ENCODE data around the gene CHMP4A.
A peak's percentile ranks its signal among the peaks of the same experiment; 100 is the strongest.
"Not testable (repeated sequence)": the region's sequence is repeated elsewhere in the genome, so short reads cannot be mapped to it uniquely, and the experiment has no call there.

Gene CHMP4A

DNA sequence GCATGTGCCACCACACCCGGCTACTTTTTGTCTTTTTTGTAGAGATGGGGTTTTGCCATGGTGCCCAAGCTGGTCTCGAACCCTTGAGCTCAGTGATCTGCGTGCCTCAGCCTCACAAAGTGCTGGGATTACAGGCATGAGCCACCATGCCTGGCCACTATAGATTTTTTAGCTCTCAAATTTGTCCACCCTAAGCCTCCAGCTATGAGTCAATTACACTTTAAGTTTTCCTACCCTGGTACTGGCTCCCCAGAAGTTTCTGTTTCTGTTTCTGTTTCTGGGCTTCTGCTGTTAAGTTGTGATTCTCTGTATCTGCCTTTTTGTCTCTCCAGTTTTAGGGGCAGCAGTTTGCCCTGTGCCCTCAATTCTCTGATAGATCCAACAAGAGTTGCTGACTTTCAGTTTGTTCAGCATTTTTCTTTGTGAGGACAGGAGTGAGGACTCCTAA lies 33.5 kb upstream of the CHMP4A start:
- DNase-seq = no peak

DNA sequence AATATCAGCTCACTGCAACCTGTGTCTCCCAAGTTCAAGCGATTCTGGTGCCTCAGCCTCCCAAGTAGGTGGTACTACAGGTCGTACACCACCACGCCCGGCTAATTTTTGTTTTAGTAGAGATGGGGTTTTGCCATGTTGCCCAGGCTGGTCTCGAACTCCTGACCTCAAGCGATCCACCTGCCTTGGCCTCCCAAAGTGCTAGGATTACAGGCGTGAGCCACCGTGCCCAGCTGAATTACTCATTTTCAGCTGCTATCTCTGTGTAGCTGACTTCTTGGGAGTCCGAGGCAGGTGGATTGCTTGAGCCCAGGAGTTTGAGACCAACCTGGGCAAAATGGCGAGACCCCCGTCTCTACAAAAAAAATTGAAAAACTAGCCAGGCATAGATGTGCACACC lies 32.1 kb upstream of the CHMP4A start:
- not testable (repeated sequence) for DNase-seq

DNA sequence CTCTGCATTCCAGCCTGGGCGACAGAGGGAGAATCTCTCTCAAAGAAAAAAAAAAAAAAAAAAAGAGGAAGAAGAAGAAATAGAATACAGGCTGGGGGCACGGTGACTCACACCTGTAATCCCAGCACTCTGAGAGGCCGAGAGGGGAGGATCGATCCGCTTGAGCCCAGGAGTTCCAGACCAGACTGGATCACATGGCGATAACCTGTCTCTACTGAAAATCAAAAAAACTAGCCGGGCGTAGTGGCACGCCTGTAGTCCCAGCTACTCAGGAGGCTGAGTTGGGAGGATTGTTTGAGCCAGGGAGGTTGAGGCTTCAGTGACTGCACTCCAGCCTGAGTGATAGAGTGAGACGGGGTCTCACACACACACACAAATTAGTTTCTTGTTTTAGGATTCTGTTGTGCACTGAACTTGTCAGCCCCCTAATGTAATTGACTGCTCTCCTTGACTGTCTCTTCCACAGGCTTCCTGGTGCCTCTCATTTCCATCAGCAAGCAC lies 30.1 kb upstream of the CHMP4A start:
- DNase-seq = no peak

DNA sequence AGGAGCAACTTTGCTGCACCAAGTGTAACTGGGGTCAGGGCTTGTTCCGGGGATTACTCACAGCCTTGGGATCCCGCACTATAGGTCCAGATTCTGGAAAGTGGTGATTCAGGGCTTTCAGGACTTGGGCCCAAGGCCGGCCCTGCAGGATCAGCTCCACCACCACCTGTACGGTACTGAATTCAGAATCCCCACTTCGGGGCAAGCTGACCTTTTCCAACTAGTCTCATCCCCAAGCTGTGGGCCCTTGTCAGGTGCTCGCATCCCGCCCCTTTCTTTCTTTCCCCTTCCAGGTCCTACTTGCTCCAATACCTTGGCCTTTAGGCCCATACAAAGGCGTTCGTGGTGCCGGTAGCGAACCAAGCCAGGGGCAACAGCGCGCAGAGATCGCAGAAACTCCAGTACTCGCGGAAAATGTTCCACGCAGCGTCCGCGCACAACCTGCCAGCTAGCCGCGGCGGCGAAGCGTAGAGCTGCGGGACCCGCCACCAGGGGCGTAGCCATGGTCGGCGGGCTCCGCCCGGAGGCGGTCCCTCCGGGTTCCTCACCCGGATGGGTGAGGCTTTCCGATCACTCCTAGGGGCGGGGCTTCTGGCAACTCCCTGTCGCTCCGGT lies 28.6 kb upstream of the CHMP4A start:
- peak in 1 of 2 experiments; percentile 90 for DNase-seq

GRCh38 chr14:24240110-24240918 lies 27.0 kb upstream of the CHMP4A start:
- DNase-seq = no peak

DNA sequence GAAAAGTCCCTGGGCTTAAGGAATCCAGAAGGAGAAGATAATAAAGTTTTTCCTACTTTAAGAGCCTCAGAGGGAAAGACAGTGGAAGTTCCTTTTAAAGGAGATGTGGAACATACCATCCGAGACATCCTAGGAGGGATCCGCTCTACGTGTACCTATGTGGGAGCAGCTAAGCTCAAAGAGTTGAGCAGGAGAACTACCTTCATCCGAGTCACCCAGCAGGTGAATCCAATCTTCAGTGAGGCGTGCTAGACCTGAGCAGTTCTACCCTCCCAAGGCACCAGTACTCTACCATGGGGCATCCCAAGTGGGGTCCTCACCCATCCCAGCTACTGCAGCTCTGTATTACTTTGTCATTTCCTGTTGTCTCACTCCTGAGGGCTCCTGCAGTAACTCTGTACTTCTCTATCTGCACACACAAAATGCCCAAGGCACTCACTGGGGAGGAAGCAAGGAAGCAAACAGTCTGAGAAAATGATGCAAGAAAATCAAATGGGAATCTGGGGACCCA lies 25.3 kb upstream of the CHMP4A start:
- no peak for DNase-seq

GRCh38 chr14:24238123-24238522 lies 24.8 kb upstream of the CHMP4A start:
- DNase-seq = no peak

- no peak for DNase-seq
Measured at GRCh38 chr14:24237463-24237955, 24.2 kb upstream of the CHMP4A start.

DNA sequence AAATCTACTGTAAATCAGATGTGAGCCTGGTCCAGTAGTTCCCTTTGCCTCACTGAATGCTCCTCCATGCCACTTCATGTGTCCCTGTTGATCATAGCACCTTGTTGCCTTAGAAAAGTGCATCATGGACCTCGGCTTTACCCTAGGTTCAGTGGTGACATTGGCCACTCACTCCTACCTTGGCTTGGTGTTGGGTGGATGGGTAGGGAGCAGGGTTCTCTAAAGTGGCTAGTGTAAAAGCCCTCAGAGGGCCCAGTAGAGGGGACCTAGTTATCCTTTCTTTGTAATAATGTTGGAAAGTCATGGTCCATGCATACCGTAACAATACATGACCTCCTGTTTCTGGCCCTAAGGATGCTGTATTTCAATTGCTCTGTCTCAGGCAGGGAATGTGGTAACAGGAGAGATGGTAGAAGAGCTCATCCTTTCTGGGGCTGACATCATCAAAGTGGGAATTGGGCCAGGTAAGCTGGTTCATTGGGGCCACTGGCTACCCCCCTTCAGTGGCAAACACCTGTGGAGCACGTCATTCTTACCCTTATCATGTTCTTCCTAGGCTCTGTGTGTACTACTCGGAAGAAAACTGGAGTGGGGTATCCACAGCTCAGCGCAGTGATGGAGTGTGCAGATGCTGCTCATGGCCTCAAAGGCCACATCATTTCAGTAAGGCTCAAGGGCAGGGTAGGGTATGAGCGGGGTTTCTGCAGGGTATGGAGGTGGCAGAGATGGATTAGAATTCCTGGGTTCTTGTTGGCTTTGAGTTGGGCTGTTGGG lies 23.6 kb upstream of the CHMP4A start:
- DNase-seq = no peak

DNA sequence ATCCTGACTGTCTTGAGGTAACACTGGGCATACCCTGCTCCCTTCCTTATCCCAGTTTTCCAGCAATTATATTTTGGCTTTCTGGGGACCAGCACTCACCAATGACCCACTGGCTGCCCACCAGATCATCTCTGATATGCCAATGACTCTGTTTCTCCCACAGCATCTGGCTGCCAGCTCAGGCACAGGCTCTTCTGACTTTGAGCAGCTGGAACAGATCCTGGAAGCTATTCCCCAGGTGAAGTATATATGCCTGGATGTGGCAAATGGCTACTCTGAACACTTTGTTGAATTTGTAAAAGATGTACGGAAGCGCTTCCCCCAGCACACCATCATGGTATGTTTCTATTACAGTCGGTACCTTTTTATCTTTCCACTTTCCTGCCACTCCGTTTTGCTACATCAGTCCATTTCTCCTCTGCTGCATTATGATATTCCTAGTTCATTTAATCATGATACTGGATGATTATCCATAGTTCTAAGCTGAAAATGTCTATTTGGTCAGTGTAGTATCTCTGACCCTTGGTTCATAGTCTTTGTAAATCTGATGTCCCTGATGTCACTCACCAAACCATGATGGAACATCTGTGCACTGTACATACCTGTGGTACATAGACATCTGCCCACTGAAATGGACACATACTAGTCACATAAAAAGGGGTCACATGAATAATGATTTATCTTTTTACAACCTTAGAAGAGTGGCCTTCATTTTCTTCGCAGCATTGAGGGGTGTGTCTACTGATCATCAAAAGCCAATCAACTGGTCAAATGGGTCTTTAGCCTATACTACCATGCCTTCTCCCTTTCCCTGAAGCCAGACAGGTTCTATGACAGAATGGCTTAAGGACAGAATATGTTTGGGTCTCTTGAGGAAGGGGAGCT lies 22.8 kb upstream of the CHMP4A start:
- DNase-seq = no peak

DNA sequence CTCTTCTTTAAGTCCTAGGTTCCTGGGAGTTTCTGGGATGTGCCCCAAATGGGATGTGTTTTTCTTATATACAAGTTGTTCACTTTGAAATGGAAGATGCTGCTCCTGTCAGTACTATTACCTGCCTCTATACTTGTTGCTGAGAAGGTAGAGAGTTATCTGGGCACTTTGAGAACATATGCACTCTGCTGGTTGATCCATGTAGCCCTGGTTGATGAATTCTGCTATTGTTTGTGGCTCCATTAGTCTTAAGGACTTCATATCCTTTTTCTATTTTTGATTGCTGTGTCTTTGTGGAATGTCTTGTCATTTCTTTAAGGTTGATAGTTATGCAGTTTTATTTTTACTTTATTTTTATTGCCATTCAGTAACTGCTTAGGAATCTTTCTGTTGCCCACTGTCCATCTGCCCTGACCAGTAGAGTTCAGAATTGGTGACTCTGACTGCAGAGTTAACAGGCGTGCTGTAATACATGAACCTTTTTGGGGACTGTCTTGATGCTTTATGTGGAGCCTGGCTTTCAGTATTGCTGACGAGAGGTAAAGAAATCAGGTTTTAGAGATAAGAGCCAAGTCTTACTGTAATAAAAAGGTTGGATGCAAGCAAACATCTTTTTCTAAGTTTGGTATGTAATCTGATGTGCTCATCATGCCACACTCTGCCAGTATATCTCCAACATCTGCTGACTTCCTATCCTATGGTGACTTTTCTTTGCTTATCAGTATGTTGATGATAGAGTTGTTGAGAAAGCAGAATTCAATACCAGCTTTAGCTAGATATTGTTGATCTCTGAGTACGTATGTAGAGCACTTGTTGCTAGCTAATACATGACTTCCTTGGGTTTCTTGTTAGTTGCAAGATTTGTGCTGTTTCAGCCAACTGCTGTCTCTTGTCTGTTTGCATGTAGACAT lies 21.1 kb upstream of the CHMP4A start:
- DNase-seq = no peak

GRCh38 chr14:24233538-24233866 lies 20.2 kb upstream of the CHMP4A start:
- DNase-seq = no peak

GRCh38 chr14:24232645-24233537 lies 19.6 kb upstream of the CHMP4A start, which contains the start of gene GMPR2:
GMPR2 (plus strand) TSS chr14:24232929; CDS start chr14:24233254, 325 bp downstream.
- no peak for DNase-seq

GRCh38 chr14:24232121-24232644 lies 18.9 kb upstream of the CHMP4A start, which contains the start of gene NEDD8:
NEDD8 (minus strand) TSS chr14:24232367; CDS start chr14:24232267, 100 bp downstream.
- peak; percentile 81 to 96 for DNase-seq

GRCh38 chr14:24231263-24232120 lies 18.2 kb upstream of the CHMP4A start:
- DNase-seq = no peak

DNA sequence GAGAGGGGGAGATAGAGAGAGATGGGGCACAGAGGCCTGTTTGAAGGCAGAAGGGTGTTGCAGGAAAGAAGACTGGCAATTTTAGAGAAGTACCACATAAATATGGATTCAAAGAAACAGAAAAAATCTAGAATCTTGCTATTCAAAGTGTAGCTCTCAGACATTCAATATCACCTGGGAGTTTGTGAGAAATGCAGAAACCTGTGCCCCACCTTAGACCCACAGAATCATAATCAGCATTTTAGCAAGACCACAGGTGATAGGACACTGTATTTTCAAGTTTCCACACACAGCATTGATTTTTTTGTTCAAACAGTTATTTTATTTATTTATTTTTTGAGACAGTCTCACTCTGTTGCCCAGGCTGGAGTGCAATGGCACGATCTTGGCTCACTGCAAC lies 15.6 kb upstream of the CHMP4A start:
- no peak for DNase-seq

DNA sequence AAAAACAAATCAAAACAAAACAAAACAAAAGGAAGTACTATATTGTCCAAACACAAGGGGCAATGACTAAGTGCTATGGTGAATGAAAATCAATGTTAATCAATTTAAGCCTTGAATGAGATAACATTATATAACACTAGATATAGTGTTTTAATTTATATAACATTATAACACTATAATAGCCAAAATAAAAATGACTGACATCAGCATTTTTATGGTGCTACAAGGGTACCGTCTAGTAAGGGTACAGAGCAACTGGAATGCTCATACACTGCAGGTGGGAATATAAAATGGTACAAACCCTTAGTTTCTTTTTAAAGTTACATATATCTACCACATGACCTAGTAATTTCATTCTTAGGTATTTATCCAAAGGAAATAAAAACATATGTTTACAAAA lies 13.2 kb upstream of the CHMP4A start:
- DNase-seq = no peak

DNA sequence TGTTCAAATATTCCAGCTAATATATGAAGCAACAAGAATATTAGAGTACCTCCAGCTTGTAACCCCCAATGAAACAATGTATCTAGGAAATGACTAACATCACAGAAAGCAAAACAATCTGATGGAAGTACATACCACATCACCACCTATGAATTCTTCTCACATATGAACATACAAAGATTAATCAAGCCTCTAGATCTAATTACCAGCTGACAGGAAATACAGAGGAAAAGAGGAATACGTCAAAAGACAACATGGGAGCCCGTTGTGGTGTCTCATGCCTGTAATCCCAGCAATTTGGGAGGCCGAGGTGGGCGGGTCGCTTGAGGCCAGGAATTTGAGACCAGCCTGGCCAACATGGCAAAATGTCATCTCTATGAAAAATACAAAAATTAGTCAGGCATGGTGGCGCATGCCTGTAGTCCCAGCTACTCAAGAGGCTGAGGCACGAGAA lies 11.4 kb upstream of the CHMP4A start:
- no peak for DNase-seq
